Hippocampal formation (tissue), 2 donors: ENCODE results near the gene MMP23B.

Experiments used
- DNase-seq, 2 donors: peaks; one replicate each; lab custom pipeline; 2025; lab: John Stamatoyannopoulos, UW

MMP23B gene

DNA sequence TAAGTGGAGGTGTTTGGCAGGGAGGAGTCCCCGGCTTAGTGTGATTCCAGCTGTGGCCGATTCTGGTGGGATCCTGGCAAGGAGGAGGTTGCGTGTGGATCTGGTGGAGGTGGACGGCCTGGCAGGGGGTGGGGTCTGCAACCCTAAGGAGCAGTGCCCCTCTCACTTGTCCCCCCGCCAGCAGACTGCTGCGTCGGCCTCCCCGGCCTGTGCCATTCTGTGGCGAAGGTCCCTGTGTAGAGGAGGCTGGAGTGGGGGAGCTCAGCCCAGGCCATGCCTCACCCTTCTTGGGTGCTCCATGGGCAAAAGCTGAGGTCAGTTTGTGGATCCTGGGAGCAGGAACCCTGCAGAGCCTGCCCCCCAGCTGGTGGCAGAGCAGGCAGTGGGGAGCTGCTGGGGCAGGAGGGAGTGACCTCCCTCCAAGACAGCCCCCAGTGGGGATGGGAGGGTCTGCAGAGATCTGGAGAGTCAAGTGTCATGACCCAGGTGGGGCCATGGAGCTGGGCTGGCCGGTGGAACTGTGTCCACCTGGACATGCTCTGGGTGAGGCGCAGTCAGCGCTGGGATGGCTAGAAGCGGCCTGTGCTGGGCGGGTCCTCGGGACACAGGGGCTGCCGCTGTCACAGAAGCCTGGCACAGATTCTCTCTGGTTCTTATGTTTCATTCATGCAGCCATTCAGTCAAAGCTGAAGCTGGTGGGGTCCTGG, 11.4 kb upstream of the MMP23B start:
- DNase-seq = no peak

GRCh38 chr1:1621173-1622009, 10.6 kb upstream of the MMP23B start:
- DNase-seq = no peak

GRCh38 chr1:1622010-1622787, 9.8 kb upstream of the MMP23B start:
- no peak for DNase-seq

- DNase-seq = no peak
These were observed 9.2 kb upstream of the MMP23B start for GRCh38 chr1:1622788-1623094.

GRCh38 chr1:1623181-1623630, 8.8 kb upstream of the MMP23B start:
- DNase-seq = no peak

DNA sequence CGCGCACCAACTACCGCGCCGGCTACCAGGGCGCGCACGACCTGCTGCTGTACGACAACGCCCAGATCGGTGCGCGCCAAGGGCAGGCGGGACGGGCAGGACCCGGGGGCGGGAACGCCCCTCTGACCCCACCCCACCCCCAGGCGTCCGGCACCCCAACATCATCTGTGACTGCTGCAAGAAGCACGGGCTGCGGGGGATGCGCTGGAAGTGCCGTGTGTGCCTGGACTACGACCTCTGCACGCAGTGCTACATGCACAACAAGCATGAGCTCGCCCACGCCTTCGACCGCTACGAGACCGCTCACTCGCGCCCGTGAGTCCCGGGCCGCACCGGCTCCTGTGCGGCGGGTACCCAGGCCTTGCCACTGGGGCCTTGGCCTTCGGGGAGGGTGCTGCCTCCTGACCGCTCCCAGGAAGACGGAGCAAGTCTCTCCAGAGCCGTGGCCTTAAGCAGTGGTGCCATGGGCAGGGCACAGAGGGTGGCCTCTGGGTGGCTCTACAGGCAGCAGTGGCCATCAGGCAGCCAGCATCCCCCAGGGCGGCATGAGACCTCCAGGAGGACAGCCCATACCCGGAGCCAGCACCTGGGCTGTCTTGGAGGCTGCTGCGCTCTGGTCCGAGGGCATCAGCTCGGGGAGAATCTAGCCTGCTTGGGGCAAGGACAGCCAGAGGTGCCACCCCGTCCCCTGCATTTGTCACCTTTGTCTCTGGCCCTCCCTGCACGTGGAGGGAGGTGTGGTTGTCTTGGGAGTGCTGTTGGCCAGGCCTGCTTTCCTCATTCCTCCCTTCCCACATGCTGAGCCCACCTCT, 8.1 kb upstream of the MMP23B start:
- no peak for DNase-seq

DNA sequence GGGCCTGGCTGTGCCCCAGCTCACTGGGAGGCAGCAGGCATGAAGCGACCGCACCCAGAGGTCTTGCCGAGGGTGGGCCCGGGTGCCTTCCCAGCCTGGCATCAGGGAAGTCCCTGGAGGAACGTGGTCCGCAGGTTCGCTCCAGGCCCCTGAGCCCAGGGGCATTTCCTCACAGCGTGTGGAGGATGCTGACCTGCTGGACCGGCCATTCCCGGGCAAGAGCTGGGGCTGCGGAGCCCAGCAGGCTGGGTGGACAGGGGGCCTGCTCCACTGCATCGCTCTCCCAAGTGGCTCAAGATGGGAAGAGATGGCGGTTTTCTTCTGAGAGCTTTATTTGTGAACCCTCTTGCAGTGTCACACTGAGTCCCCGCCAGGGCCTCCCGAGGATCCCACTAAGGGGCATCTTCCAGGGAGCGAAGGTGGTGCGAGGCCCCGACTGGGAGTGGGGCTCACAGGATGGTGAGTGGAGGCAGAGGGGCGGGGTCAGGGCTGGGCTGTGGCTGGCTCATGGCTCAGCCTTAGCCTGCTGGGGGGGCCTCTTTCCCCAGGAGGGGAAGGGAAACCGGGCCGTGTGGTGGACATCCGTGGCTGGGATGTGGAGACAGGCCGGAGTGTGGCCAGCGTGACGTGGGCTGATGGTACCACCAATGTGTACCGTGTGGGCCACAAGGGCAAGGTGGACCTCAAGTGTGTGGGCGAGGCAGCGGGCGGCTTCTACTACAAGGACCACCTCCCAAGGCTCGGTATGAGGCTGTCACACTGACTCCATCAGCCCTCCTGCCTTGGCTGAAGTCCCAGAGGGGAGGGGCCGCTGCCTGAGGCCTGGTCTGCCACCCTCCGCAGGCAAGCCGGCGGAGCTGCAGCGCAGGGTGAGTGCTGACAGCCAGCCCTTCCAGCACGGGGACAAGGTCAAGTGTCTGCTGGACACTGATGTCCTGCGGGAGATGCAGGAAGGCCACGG, 7.2 kb upstream of the MMP23B start:
- DNase-seq = no peak

- no peak for DNase-seq
These were observed 6.6 kb upstream of the MMP23B start for GRCh38 chr1:1625404-1625775.

DNA sequence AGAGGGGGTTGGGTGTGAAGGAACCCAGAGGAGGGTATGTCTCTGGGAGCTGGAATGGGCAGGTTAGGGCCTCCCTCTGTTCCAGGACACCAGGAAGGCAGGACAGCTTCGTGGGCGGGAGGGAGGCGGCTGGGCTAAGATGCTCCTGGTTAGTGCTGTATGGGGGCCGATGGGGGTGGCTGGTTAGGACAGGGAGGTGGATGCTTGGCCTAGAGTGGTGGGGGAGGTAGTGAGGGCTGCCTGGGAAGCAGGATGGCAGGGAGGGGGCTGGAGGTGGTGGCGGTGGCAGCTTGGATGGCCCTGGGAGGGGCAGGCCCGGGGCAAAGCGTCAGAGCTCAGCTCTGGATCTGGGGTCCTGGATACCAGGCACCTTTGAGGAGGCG, 6.2 kb upstream of the MMP23B start:
- no peak for DNase-seq

- DNase-seq = no peak
These were observed 5.5 kb upstream of the MMP23B start for GRCh38 chr1:1626207-1627141.

- no peak for DNase-seq
These were observed 4.6 kb upstream of the MMP23B start for GRCh38 chr1:1627261-1627828.

- DNase-seq = no peak
These were observed 3.9 kb upstream of the MMP23B start for GRCh38 chr1:1627829-1628753.

DNA sequence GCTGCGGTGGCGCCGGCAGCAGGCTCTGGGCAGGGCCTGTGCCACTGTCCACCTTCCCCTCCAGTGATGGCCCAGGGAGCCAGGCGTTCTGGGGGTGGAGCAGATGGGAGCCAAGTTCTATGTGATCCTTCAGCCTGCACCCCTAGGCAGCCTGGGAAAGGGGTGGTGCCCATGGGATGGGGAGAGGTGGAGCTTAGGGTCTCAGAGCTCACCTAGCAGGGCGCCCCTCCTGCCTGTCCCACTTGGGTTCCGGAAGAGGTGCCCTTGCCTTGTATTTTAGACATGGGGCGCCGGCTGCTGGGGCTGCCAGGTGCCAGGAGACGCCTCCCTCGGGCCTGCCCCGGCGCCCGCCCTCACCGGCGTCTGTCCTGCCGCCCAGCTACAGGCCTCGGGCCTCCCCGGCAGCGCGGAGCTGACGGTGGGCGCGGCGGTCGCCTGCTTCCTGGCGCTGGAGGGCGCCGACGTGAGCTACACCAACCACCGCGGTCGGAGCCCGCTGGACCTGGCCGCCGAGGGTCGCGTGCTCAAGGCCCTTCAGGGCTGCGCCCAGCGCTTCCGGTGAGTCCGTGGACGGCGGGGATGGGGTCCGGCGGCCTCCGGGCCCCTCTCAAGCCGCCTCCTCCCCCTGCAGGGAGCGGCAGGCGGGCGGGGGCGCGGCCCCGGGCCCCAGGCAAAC, 3.1 kb upstream of the MMP23B start:
- DNase-seq = no peak

DNA sequence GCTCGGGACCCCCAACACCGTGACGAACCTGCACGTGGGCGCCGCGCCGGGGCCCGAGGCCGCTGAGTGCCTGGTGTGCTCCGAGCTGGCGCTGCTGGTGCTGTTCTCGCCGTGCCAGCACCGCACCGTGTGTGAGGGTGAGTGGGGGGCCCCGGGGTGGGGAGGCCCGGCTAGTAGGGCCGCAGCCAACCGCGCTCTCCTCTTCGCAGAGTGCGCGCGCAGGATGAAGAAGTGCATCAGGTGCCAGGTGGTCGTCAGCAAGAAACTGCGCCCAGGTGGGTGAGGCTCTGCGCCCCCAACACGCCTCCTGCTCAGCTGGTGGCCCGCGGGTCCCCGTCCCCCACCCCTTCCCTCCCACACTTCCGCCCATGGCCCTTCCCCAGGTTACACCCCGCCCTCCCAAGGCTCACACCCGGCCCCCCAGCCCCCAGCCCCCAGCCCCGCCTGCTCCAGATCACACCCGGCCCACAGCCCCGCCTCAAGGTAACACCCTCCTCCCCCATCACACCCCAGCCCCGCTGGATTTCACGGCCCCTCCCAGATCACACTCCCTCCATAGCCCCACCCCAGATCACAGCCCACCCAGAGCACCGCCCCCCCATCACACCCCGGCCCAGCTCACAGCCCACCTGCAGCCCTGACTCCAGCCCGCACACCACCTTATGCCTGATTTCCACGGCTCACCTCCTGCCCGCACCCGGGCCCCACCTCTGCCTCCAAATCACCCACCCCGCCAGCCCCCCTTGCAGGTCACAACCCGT, 2.4 kb upstream of the MMP23B start:
- no peak for DNase-seq

- DNase-seq = no peak
These were observed 1.6 kb upstream of the MMP23B start for GRCh38 chr1:1630191-1630964.
